A549 (cell line): ENCODE results near the gene SMIM36. TPM values are rescaled to one million over a fixed set of nuclear protein-coding genes. Genes with fewer than 3 reads are reported as not detected.
A peak's percentile ranks its signal among the peaks of the same experiment; 100 is the strongest.

Experiments
- ATAC-seq, 2 experiments: fragments of 200-7000 bp in 1 of 2; fragments of >200 bp in 1 of 2; cut with Nextera tagmentation in 1 of 2; cut with Tn5 transposase in 1 of 2; 3 replicates each; pipeline versions ENCODE4 v1.8.0 to v1.9.1; 2018 to 2020; ENCODE audit warnings: mild to moderate bottlenecking in 1 of 2, moderate library complexity in 1 of 2
- CTCF ChIA-PET: fragments of 300-600 bp; sonication (Branson Sonifier 250); formaldehyde crosslinking; extraction: SDS; loops from one replicate; lab custom pipeline; 2021; ENCODE audit warnings: antibody characterized with exemption, inconsistent platforms; lab: Yijun Ruan, JAX
- POLR2A ChIA-PET: fragments of 350-600 bp; formaldehyde crosslinking; extraction: SDS; loops from one replicate; lab custom pipeline; 2021; ENCODE audit warnings: antibody characterized with exemption, inconsistent platforms; lab: Yijun Ruan, JAX
- DNase-seq, 2 experiments: peaks; one replicate each; pipeline versions ENCODE4 v3.0.0 to v3.0.0-alpha.2; 2011 to 2016; ENCODE audit warnings: low read depth in 1 of 2, low spot score in 1 of 2
- FAIRE-seq: peaks from 2 replicates; lab custom pipeline; 2011; peaks lifted over from hg19 to GRCh38; lab: Jason Lieb, UNC
- H3K27ac ChIP-seq, 2 experiments: fragments of >200 bp; sonication (Bioruptor Twin); formaldehyde crosslinking; 3 replicates each; pipeline ENCODE4 v1.5.1; 2016 to 2017
- H3K4me1 ChIP-seq: fragments of >200 bp; sonication (Bioruptor Twin); formaldehyde crosslinking; 3 replicates; pipeline ENCODE4 v1.6.1; 2016
- H3K4me2 ChIP-seq: fragments of >200 bp; sonication (Bioruptor Twin); formaldehyde crosslinking; 3 replicates; pipeline ENCODE4 v1.6.1; 2016
- H3K4me3 ChIP-seq: fragments of >200 bp; sonication (Bioruptor Twin); formaldehyde crosslinking; 3 replicates; pipeline ENCODE4 v1.5.1; 2016
- H3K9me3 ChIP-seq: fragments of >200 bp; sonication (Bioruptor Twin); formaldehyde crosslinking; 3 replicates; pipeline ENCODE4 v1.6.1; 2016
- CBX2 ChIP-seq: fragments of 200-600 bp; sonication (generic); IDR thresholded peaks from 2 replicates; pipeline ENCODE4 v1.6.1; 2016; ENCODE audit warnings: low read depth, mild to moderate bottlenecking, borderline replicate concordance
- EHF ChIP-seq: fragments of 250-450 bp; sonication (Bioruptor Pico); IDR thresholded peaks from 2 replicates; pipeline ENCODE4 v1.5.0; 2020; ENCODE audit warnings: mild to moderate bottlenecking
- FOSL2 ChIP-seq, 2 experiments: fragments of 450-650 bp in 1 of 2; fragments of >200 bp in 1 of 2; sonication (Bioruptor Twin) in 1 of 2; formaldehyde crosslinking; IDR thresholded peaks; 2 replicates each; pipeline versions ENCODE4 v1.5.0 to v1.6.1; 2016 to 2020; ENCODE audit warnings: mild to moderate bottlenecking in 1 of 2, moderate library complexity in 1 of 2
- HDAC2 ChIP-seq: fragments of 200-600 bp; sonication (generic); IDR thresholded peaks from 2 replicates; pipeline ENCODE4 v1.6.1; 2016
- HOXA7 ChIP-seq: fragments of 250-450 bp; sonication (Bioruptor Pico); IDR thresholded peaks from 2 replicates; pipeline ENCODE4 v1.5.0; 2020; ENCODE audit warnings: mild to moderate bottlenecking, moderate library complexity
- HOXB5 ChIP-seq: fragments of 250-450 bp; sonication (Bioruptor Pico); IDR thresholded peaks from 2 replicates; pipeline ENCODE4 v1.5.0; 2020; ENCODE audit warnings: mild to moderate bottlenecking, moderate library complexity
- KDM1A ChIP-seq: fragments of 200-600 bp; sonication (generic); IDR thresholded peaks from 2 replicates; pipeline ENCODE4 v1.6.1; 2016; ENCODE audit warnings: low read depth, mild to moderate bottlenecking
- NPAS2 ChIP-seq: fragments of 250-450 bp; sonication (Bioruptor Pico); IDR thresholded peaks from 2 replicates; pipeline ENCODE4 v1.8.0; 2022; ENCODE audit warnings: mild to moderate bottlenecking, moderate library complexity, borderline replicate concordance
- NR3C1 ChIP-seq: fragments of >200 bp; sonication (Bioruptor Twin); formaldehyde crosslinking; IDR thresholded peaks from 3 replicates; pipeline ENCODE4 v1.6.1; 2017
- RAD21 ChIP-seq, 2 experiments: fragments of >200 bp in 1 of 2; sonication (Bioruptor Twin) in 1 of 2; formaldehyde crosslinking in 1 of 2; IDR thresholded peaks in 1 of 2; conservative IDR thresholded peaks in 1 of 2; 2 replicates in 1 of 2; 3 replicates in 1 of 2; pipeline ENCODE4 v1.6.1; 2012 to 2018; ENCODE audit warnings: inconsistent platforms in 1 of 2
- TFCP2L1 ChIP-seq: fragments of 250-450 bp; sonication (Bioruptor Pico); IDR thresholded peaks from 2 replicates; pipeline ENCODE4 v1.5.0; 2021; ENCODE audit warnings: mild to moderate bottlenecking
- ZFP36 ChIP-seq: fragments of 450-650 bp; IDR thresholded peaks from 2 replicates; pipeline ENCODE4 v1.6.1; 2014; ENCODE audit warnings: borderline replicate concordance; ENCODE audit not compliant: partially characterized antibody
- ZSCAN20 ChIP-seq: fragments of 250-450 bp; sonication (Bioruptor Pico); IDR thresholded peaks from 2 replicates; pipeline ENCODE4 v1.8.0; 2022; ENCODE audit warnings: mild to moderate bottlenecking, moderate library complexity
- WGBS: methylation state at CpG from one replicate; pipeline ENCODE4 v1.1.6; 2017; ENCODE audit errors: missing lambda C conversion rate; 5-methylcytosine and 5-hydroxymethylcytosine counted together
- polyA plus RNA-seq, 4 experiments: library from polyadenylated mRNA; depleted of rRNA in 3 of 4; stranded (reverse); fragments of >200 nt; fragmentation: RNase III in 1 of 4; extraction: RNeasy Plus Mini Kit Qiagen cat#74134 plus additional on column Dnase treatment in 1 of 4; gene quantifications; 2 replicates in 3 of 4; 3 replicates in 1 of 4; pipeline ENCODE4 v1.2.3, GENCODE V29; 2011 to 2017
- TF ChIP-seq, protein P1 (sequence below): fragments of >200 bp; sonication (Bioruptor Twin); formaldehyde crosslinking; IDR thresholded peaks from 3 replicates; pipeline ENCODE4 v1.5.1; 2016
- TF ChIP-seq, protein P2 (sequence below): fragments of >200 bp; sonication (Bioruptor Twin); formaldehyde crosslinking; IDR thresholded peaks from 3 replicates; pipeline ENCODE4 v1.6.1; 2016
- TF ChIP-seq, protein P3 (sequence below): fragments of 450-650 bp; IDR thresholded peaks from 2 replicates; pipeline ENCODE4 v1.6.1; 2014; ENCODE audit warnings: antibody characterized with exemption
- TF ChIP-seq, protein P4 (sequence below): fragments of 150-350 bp; IDR thresholded peaks from 2 replicates; pipeline ENCODE4 v1.6.1; 2014; ENCODE audit warnings: low read depth, mild to moderate bottlenecking, low read length

The SMIM36 gene
- polyA plus RNA-seq, 2 of the 4 experiments (the other 2 are of a cell fraction): not detected

DNA sequence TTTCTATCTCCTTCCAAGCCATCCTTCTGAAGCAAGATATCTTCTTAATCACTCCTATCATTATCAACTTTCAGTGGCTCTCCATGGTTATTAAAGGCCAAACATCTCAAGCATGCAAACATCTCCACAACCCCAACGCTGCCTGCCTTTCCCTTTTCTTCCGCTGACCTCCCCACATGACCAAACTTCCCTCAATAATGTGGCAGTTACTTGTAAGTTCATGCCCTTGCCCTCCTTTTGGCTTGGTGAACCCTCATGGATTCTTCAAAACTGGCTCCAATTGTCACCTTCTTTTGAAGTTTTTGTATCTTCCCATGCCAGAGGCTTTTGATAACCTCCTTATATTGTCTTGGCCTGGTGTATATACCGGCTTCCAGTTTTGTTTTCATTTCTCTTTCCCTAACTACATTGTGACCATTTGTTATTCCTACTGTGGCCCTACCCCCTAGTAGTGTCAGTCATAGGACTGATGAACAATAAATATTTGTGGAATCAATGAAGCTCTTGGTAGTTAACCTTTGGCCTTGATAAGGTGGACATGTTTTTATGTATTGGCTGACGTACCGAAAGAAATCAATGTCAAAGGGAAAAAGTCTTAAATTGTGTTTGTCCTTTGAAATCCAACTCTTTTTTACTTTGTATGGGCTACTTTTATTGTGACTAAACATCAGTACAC, 19.9 kb upstream of the SMIM36 start:
- Histone ChIP-seq H3K4me1 (peaks cover 10% of the 10 kb centered on the region; the same call in 1 of the 3 replicates), H3K4me3 (no peak overlapping the region), H3K4me2 (no peak overlapping the region), H3K27ac (no peak overlapping the region), H3K9me3 (no peaks in the 10 kb centered on the region)
- no peak for DNase-seq
- CTCF ChIA-PET: interaction anchor here (0.9 to 13.1 kb wide), 12 partner anchors 9 to 240 kb away, joined by 3 to 359 read pairs (median 5); partner anchors contain the start of gene TMEM100
- WGBS: 88% methylated on average over 5 of the region's 5 CpGs
- POLR2A ChIA-PET: no interaction called here
- FAIRE-seq: no peak
- no peak for ATAC-seq
- TF ChIP-seq, protein P1, sequence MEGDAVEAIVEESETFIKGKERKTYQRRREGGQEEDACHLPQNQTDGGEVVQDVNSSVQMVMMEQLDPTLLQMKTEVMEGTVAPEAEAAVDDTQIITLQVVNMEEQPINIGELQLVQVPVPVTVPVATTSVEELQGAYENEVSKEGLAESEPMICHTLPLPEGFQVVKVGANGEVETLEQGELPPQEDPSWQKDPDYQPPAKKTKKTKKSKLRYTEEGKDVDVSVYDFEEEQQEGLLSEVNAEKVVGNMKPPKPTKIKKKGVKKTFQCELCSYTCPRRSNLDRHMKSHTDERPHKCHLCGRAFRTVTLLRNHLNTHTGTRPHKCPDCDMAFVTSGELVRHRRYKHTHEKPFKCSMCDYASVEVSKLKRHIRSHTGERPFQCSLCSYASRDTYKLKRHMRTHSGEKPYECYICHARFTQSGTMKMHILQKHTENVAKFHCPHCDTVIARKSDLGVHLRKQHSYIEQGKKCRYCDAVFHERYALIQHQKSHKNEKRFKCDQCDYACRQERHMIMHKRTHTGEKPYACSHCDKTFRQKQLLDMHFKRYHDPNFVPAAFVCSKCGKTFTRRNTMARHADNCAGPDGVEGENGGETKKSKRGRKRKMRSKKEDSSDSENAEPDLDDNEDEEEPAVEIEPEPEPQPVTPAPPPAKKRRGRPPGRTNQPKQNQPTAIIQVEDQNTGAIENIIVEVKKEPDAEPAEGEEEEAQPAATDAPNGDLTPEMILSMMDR: no peak
- no peak for TF ChIP-seq KDM1A
- no peak for TF ChIP-seq FOSL2 (IDR thresholded peaks at IDR 0.05)
- no peak for TF ChIP-seq FOSL2 (CRISPR knock-in tag; IDR thresholded peaks at IDR 0.05)
- TF ChIP-seq TFCP2L1: no peak
- TF ChIP-seq HOXB5 (CRISPR knock-in tag): no peak
- TF ChIP-seq RAD21 (conservative IDR thresholded peaks at IDR 0.05 in 1 of 2, IDR thresholded peaks at IDR 0.05 in 1 of 2): no peak
- no peak for TF ChIP-seq HOXA7 (CRISPR knock-in tag)
- no peak for TF ChIP-seq CBX2
- TF ChIP-seq NR3C1: no peak
- no peak for TF ChIP-seq NPAS2 (CRISPR knock-in tag)
- TF ChIP-seq, protein P2, sequence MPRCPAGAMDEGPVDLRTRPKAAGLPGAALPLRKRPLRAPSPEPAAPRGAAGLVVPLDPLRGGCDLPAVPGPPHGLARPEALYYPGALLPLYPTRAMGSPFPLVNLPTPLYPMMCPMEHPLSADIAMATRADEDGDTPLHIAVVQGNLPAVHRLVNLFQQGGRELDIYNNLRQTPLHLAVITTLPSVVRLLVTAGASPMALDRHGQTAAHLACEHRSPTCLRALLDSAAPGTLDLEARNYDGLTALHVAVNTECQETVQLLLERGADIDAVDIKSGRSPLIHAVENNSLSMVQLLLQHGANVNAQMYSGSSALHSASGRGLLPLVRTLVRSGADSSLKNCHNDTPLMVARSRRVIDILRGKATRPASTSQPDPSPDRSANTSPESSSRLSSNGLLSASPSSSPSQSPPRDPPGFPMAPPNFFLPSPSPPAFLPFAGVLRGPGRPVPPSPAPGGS: no peak
- no peak for TF ChIP-seq EHF
- TF ChIP-seq, protein P3, sequence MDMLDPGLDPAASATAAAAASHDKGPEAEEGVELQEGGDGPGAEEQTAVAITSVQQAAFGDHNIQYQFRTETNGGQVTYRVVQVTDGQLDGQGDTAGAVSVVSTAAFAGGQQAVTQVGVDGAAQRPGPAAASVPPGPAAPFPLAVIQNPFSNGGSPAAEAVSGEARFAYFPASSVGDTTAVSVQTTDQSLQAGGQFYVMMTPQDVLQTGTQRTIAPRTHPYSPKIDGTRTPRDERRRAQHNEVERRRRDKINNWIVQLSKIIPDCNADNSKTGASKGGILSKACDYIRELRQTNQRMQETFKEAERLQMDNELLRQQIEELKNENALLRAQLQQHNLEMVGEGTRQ: no peak
- TF ChIP-seq ZSCAN20 (CRISPR knock-in tag): no peak
- no peak for TF ChIP-seq ZFP36
- TF ChIP-seq, protein P4, sequence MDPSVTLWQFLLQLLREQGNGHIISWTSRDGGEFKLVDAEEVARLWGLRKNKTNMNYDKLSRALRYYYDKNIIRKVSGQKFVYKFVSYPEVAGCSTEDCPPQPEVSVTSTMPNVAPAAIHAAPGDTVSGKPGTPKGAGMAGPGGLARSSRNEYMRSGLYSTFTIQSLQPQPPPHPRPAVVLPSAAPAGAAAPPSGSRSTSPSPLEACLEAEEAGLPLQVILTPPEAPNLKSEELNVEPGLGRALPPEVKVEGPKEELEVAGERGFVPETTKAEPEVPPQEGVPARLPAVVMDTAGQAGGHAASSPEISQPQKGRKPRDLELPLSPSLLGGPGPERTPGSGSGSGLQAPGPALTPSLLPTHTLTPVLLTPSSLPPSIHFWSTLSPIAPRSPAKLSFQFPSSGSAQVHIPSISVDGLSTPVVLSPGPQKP: no peak

DNA sequence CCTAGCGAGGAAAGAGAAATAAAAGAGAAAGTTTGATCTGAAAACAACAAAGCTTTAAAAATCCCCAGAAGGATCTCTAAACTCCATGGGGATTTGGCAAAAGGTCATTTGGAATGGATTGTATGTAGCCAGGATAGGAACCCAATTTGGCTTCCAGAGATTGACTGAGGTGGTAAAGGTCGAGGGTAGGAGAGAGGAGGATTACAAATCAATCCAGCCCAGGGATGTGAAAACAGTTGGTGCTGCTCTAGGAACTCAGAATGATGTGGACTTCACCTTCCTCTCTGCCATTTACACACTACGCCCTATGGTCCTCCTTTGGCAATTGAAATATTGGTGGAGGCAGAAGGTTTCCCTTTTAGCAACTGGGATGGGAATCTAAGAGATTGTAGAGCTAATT, 18.8 kb upstream of the SMIM36 start:
- no peak for TF ChIP-seq HDAC2
- Histone ChIP-seq H3K9me3 (no peaks in the 10 kb centered on the region), H3K4me3 (no peak overlapping the region), H3K27ac (no peak overlapping the region), H3K4me1 (peaks cover 10% of the 10 kb centered on the region; the same call in 1 of the 3 replicates), H3K4me2 (no peak overlapping the region)
- FAIRE-seq (peak; percentile 61), DNase-seq (no peak), ATAC-seq (no peak)
- WGBS: 71% methylated on average over 3 of the region's 3 CpGs
- CTCF ChIA-PET: interaction anchor here (1.0 to 13.1 kb wide), 11 partner anchors 12 to 295 kb away, joined by 3 to 359 read pairs (median 6); partner anchors contain the start of gene TMEM100
- POLR2A ChIA-PET: no interaction called here
